ENCODE results near the gene CRAMP1.

DNA sequence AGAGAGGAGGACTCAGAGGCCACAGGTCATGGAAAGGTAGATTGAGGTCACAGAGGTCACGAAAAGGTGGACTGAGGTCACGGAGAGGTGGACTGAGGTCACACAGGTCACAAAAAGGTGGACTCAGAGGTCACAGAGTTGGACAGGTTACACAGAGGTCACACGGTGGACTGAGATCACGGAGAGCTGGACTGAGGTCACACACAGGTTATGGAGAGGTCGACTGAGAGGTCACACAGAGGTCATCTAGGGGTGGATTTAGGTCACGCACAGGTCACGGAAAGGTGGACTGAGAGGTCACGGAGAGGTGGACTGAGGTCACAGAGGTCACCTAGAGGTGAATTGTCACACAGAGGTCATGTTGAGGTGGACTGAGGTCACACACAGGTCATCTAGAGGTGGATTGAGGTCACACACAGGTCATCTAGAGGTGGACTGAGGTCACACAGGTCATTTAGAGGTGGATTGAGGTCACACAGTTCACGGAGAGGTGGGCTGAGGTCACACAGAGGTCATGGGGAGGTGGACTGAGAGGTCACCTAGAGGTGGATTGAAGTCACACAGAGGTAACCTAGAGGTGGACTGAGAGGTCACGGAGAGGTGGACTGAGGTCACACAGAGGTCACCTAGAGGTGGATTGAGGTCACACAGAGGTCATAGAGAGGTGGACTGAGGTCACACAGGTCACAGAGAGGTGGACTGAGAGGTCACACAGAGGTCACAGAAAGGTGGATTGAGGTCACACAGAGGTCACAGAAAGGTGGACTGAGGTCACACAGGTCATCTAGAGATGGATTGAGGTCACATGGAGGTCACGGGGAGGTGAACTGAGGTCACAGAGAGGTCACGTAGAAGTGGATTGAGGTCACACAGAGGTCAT, 39.2 kb downstream of the CRAMP1 start:
- TF ChIP-seq, protein P1, sequence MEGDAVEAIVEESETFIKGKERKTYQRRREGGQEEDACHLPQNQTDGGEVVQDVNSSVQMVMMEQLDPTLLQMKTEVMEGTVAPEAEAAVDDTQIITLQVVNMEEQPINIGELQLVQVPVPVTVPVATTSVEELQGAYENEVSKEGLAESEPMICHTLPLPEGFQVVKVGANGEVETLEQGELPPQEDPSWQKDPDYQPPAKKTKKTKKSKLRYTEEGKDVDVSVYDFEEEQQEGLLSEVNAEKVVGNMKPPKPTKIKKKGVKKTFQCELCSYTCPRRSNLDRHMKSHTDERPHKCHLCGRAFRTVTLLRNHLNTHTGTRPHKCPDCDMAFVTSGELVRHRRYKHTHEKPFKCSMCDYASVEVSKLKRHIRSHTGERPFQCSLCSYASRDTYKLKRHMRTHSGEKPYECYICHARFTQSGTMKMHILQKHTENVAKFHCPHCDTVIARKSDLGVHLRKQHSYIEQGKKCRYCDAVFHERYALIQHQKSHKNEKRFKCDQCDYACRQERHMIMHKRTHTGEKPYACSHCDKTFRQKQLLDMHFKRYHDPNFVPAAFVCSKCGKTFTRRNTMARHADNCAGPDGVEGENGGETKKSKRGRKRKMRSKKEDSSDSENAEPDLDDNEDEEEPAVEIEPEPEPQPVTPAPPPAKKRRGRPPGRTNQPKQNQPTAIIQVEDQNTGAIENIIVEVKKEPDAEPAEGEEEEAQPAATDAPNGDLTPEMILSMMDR (IDR thresholded peaks at IDR 0.05; ENCODE audit: insufficient read depth, low read length), result no peak
- 0 out of 2 replicates have a peak, but pooled peaks have one; percentile 19 for TF ChIP-seq POLR2AphosphoS5 (IDR thresholded peaks at IDR 0.05; ENCODE audit: low read depth)
- TF ChIP-seq, protein P2, sequence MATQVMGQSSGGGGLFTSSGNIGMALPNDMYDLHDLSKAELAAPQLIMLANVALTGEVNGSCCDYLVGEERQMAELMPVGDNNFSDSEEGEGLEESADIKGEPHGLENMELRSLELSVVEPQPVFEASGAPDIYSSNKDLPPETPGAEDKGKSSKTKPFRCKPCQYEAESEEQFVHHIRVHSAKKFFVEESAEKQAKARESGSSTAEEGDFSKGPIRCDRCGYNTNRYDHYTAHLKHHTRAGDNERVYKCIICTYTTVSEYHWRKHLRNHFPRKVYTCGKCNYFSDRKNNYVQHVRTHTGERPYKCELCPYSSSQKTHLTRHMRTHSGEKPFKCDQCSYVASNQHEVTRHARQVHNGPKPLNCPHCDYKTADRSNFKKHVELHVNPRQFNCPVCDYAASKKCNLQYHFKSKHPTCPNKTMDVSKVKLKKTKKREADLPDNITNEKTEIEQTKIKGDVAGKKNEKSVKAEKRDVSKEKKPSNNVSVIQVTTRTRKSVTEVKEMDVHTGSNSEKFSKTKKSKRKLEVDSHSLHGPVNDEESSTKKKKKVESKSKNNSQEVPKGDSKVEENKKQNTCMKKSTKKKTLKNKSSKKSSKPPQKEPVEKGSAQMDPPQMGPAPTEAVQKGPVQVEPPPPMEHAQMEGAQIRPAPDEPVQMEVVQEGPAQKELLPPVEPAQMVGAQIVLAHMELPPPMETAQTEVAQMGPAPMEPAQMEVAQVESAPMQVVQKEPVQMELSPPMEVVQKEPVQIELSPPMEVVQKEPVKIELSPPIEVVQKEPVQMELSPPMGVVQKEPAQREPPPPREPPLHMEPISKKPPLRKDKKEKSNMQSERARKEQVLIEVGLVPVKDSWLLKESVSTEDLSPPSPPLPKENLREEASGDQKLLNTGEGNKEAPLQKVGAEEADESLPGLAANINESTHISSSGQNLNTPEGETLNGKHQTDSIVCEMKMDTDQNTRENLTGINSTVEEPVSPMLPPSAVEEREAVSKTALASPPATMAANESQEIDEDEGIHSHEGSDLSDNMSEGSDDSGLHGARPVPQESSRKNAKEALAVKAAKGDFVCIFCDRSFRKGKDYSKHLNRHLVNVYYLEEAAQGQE (IDR thresholded peaks at IDR 0.05; ENCODE audit: insufficient replicate concordance, low read depth), result no peak

Measured in HL-60 (cell line).